ENCODE results near the gene MALRD1.

Gene MALRD1

GRCh38 chr10:19745672-19746071 lies 697.1 kb downstream of the MALRD1 start:
- no peaks in the 10 kb centered on the region for H3K79me2 ChIP-seq (ENCODE audit: insufficient read depth, low read depth)
- H3K4me1 ChIP-seq (ENCODE audit: low read depth, poor library complexity, severe bottlenecking), result no peaks in the 10 kb centered on the region
- H4K20me1 ChIP-seq (ENCODE audit: insufficient read depth), result no peaks in the 10 kb centered on the region
- H2AFZ ChIP-seq (ENCODE audit: low read depth), result peak overlapping the region; percentile 23; the same call in 1 of the 2 replicates
- no peak overlapping the region for H3K4me2 ChIP-seq
- TF ChIP-seq, protein P1, sequence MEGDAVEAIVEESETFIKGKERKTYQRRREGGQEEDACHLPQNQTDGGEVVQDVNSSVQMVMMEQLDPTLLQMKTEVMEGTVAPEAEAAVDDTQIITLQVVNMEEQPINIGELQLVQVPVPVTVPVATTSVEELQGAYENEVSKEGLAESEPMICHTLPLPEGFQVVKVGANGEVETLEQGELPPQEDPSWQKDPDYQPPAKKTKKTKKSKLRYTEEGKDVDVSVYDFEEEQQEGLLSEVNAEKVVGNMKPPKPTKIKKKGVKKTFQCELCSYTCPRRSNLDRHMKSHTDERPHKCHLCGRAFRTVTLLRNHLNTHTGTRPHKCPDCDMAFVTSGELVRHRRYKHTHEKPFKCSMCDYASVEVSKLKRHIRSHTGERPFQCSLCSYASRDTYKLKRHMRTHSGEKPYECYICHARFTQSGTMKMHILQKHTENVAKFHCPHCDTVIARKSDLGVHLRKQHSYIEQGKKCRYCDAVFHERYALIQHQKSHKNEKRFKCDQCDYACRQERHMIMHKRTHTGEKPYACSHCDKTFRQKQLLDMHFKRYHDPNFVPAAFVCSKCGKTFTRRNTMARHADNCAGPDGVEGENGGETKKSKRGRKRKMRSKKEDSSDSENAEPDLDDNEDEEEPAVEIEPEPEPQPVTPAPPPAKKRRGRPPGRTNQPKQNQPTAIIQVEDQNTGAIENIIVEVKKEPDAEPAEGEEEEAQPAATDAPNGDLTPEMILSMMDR (conservative IDR thresholded peaks at IDR 0.05; ENCODE audit: low read depth, low read length), result no peak
- H3K27me3 ChIP-seq (ENCODE audit: insufficient read depth, low read depth), result no peaks in the 10 kb centered on the region
- H3K9ac ChIP-seq, result no peak overlapping the region
- no peak overlapping the region for H3K27ac ChIP-seq
- no peaks in the 10 kb centered on the region for H3K36me3 ChIP-seq (ENCODE audit: insufficient read depth)
- no peak overlapping the region for H3K4me3 ChIP-seq (IDR thresholded peaks at IDR 0.05; ENCODE audit: insufficient read depth, low read depth, low read length)

GRCh38 chr10:19749185-19749729 lies 700.7 kb downstream of the MALRD1 start:
- TF ChIP-seq, protein P1 (conservative IDR thresholded peaks at IDR 0.05; ENCODE audit: low read depth, low read length), result no peak
- Histone ChIP-seq H3K9ac (no peak overlapping the region), H3K4me2 (no peak overlapping the region), H3K79me2 (ENCODE audit: insufficient read depth, low read depth) (no peaks in the 10 kb centered on the region), H3K36me3 (ENCODE audit: insufficient read depth) (no peaks in the 10 kb centered on the region), H3K4me1 (ENCODE audit: low read depth, poor library complexity, severe bottlenecking) (no peaks in the 10 kb centered on the region), H3K27ac (no peak overlapping the region), H4K20me1 (ENCODE audit: insufficient read depth) (no peaks in the 10 kb centered on the region), H2AFZ (ENCODE audit: low read depth) (no peak overlapping the region), H3K4me3 (IDR thresholded peaks at IDR 0.05; ENCODE audit: insufficient read depth, low read depth, low read length) (no peak overlapping the region), H3K27me3 (ENCODE audit: insufficient read depth, low read depth) (no peaks in the 10 kb centered on the region)

- Histone ChIP-seq H3K9ac (no peak overlapping the region), H3K4me1 (ENCODE audit: low read depth, poor library complexity, severe bottlenecking) (no peaks in the 10 kb centered on the region), H3K4me3 (IDR thresholded peaks at IDR 0.05; ENCODE audit: insufficient read depth, low read depth, low read length) (no peak overlapping the region), H4K20me1 (ENCODE audit: insufficient read depth) (no peaks in the 10 kb centered on the region), H2AFZ (ENCODE audit: low read depth) (no peak overlapping the region), H3K79me2 (ENCODE audit: insufficient read depth, low read depth) (no peaks in the 10 kb centered on the region), H3K27me3 (ENCODE audit: insufficient read depth, low read depth) (no peaks in the 10 kb centered on the region), H3K27ac (no peak overlapping the region), H3K4me2 (no peak overlapping the region), H3K36me3 (ENCODE audit: insufficient read depth) (no peaks in the 10 kb centered on the region)
- TF ChIP-seq, protein P1 (conservative IDR thresholded peaks at IDR 0.05; ENCODE audit: low read depth, low read length), result no peak
Measured at GRCh38 chr10:19750972-19751371, 702.4 kb downstream of the MALRD1 start.

DNA sequence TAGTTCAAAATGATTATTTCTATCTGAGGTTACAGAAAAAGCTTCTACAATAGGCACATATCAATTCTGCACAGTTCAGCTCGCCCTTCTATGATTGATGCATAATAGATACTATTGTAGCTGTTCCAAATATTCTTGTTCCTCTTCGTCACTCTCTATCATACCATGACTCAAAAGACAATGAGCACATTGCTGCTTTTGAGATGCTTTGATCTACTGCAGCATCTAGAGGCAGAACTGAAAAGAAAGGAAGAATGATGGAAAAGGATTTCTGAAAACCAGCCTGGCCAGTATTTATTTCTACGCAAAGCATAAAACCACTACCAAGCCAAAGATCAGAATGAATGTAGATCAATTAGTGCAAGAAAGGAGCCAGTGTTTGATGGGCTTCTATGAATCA lies 708.3 kb downstream of the MALRD1 start:
- Histone ChIP-seq H3K4me1 (ENCODE audit: low read depth, poor library complexity, severe bottlenecking) (no peaks in the 10 kb centered on the region), H3K36me3 (ENCODE audit: insufficient read depth) (no peaks in the 10 kb centered on the region), H3K9ac (no peak overlapping the region), H3K27me3 (ENCODE audit: insufficient read depth, low read depth) (no peaks in the 10 kb centered on the region), H3K4me2 (no peak overlapping the region), H3K27ac (no peak overlapping the region), H2AFZ (ENCODE audit: low read depth) (no peak overlapping the region), H4K20me1 (ENCODE audit: insufficient read depth) (no peaks in the 10 kb centered on the region), H3K4me3 (IDR thresholded peaks at IDR 0.05; ENCODE audit: insufficient read depth, low read depth, low read length) (no peak overlapping the region), H3K79me2 (ENCODE audit: insufficient read depth, low read depth) (no peaks in the 10 kb centered on the region)
- TF ChIP-seq, protein P1 (conservative IDR thresholded peaks at IDR 0.05; ENCODE audit: low read depth, low read length), result no peak

All from KMS-11 (cell line).